Measurements from ENCODE around the gene ELMOD2. TPM values are rescaled to one million over a fixed set of nuclear protein-coding genes. Genes with fewer than 3 reads are reported as not detected.
A peak's percentile ranks its signal among the peaks of the same experiment; 100 is the strongest.

The ELMOD2 gene
- total and polyA plus RNA-seq, 12 donors = 13.3 to 48.5 (median 32.9) TPM

DNA sequence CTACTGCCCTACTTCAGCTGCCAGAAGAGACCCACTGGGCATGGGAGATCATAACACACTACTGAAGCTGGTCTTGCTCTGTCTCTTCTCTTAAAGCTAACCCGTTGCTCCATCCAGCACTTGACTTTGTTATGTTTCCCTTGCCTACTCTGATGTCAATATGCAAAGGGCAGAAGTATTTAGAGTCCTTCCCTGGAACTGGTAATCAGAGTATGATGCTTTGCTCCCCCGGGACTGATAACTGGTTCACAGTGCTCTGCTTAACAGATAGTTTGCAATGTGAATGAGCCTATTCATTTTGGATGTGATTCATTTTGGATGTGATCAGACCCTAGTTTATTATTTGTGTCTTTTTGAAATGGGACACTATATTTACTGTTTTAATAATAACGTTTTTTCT lies 57.1 kb downstream of the ELMOD2 start:
- Histone ChIP-seq H3K4me3 (no peak overlapping the region), H3K36me3 (replicated peaks in 1 of 2) (no peaks in the 10 kb centered on the region), H3K9me3 (replicated peaks in 1 of 3) (no peaks in the 10 kb centered on the region), H3K27me3 (peaks cover 13% of the 10 kb centered on the region), H3K27ac (no peak overlapping the region), H3K4me1 (replicated peaks in 1 of 2) (no peaks in the 10 kb centered on the region)
- TF ChIP-seq, protein P1, sequence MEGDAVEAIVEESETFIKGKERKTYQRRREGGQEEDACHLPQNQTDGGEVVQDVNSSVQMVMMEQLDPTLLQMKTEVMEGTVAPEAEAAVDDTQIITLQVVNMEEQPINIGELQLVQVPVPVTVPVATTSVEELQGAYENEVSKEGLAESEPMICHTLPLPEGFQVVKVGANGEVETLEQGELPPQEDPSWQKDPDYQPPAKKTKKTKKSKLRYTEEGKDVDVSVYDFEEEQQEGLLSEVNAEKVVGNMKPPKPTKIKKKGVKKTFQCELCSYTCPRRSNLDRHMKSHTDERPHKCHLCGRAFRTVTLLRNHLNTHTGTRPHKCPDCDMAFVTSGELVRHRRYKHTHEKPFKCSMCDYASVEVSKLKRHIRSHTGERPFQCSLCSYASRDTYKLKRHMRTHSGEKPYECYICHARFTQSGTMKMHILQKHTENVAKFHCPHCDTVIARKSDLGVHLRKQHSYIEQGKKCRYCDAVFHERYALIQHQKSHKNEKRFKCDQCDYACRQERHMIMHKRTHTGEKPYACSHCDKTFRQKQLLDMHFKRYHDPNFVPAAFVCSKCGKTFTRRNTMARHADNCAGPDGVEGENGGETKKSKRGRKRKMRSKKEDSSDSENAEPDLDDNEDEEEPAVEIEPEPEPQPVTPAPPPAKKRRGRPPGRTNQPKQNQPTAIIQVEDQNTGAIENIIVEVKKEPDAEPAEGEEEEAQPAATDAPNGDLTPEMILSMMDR (IDR thresholded peaks at IDR 0.05) = no peak
- TF ChIP-seq POLR2A (IDR thresholded peaks at IDR 0.05) = no peak
- intact Hi-C loops (cut with DNase I) = no loop called here
- no peak for DNase-seq
- 36 to 55% (median 42%) methylated on average over 3 of the region's 3 CpGs for WGBS, 4 donors

DNA sequence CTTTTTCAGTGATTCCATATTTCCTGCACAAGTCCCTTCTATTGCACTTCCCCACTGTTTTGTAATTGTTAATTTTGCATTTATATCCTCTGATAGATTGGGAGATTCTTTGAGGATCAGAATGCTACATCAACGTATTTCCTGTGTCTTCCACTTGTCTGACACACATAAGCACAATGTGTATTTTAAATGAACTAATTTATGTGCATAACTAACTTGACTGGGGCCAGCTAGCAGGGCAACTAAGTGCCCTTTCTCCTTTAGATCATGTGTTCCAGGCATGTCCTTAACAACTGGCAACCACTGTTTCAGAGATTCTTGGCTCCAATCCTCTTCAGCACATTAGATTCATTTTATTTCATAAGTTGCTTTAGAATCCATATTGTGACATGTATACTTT lies 60.5 kb downstream of the ELMOD2 start:
- no peaks in the 10 kb centered on the region for H3K4me1 ChIP-seq (replicated peaks in 1 of 2)
- no peak for TF ChIP-seq POLR2A (IDR thresholded peaks at IDR 0.05)
- TF ChIP-seq, protein P1 (IDR thresholded peaks at IDR 0.05) = no peak
- DNase-seq = no peak
- no peak overlapping the region for H3K27ac ChIP-seq
- H3K9me3 ChIP-seq (replicated peaks in 1 of 3) = no peaks in the 10 kb centered on the region
- peaks cover 13% of the 10 kb centered on the region for H3K27me3 ChIP-seq
- intact Hi-C loops (cut with DNase I) = no loop called here
- 40 to 64% (median 58%) methylated on average over 1 of the region's 1 CpG for WGBS, 4 donors
- no peak overlapping the region for H3K4me3 ChIP-seq
- H3K36me3 ChIP-seq (replicated peaks in 1 of 2) = no peaks in the 10 kb centered on the region

DNA sequence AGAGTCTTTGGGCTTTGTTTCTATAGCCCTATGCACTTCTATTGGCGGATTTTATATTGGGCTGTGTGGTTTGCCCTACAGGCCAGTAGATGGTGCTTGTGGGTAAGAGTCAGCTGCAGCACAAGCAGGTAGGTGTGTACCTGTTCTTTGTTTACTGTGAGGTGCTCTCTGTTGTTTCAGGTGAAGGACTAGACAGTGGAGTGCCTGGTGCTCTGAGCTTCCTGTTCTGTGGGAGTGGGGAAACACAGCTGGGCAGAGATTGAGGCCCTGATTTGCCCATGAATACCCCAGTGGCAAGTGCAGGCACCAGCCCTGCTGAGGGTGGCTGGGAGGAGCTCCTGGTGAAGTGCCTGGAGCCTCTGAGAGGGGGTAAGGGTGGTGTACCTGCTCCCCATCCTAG lies 71.1 kb downstream of the ELMOD2 start:
- peak in 2 of 7 donors; percentile 15 for DNase-seq
- Histone ChIP-seq H3K27me3 (no peaks in the 10 kb centered on the region), H3K4me3 (no peak overlapping the region), H3K4me1 (replicated peaks in 1 of 2) (no peaks in the 10 kb centered on the region), H3K27ac (no peak overlapping the region), H3K9me3 (replicated peaks in 1 of 3) (no peaks in the 10 kb centered on the region), H3K36me3 (replicated peaks in 1 of 2) (no peaks in the 10 kb centered on the region)
- 44 to 64% (median 52%) methylated on average over 1 of the region's 1 CpG for WGBS, 4 donors
- TF ChIP-seq POLR2A (IDR thresholded peaks at IDR 0.05) = no peak
- TF ChIP-seq, protein P1 (IDR thresholded peaks at IDR 0.05) = peak in 5 of 6 experiments; percentile 15 to 48 (median 39)
- intact Hi-C loops (cut with DNase I) = no loop called here

DNA sequence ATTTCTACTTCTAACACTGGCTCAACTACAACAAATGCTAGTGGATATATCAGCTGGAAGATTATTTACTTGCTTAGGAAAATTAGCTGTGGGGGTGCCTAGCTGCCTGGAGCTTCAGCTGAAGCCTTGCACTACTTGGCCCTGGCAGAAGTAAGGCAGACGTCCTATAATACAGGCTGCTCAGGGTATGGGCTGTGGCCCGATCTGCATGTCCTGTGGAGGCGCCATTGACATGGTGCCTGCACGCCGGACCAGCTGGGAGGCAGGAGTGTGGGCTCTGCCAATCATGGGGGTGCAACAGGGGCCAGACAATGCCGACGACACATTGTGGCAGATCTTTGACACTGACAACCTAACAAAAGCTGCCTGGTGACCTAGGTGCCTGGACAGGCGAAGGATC lies 76.4 kb downstream of the ELMOD2 start:
- Histone ChIP-seq H3K4me3 (no peak overlapping the region), H3K27ac (no peak overlapping the region), H3K9me3 (replicated peaks in 1 of 3) (no peaks in the 10 kb centered on the region), H3K4me1 (replicated peaks in 1 of 2) (no peaks in the 10 kb centered on the region), H3K27me3 (no peaks in the 10 kb centered on the region), H3K36me3 (replicated peaks in 1 of 2) (no peaks in the 10 kb centered on the region)
- DNase-seq = no peak
- intact Hi-C loops (cut with DNase I) = loop anchor here (10.0 kb wide), 2 partner anchors 236 to 244 kb away; no protein-coding TSS in a partner anchor
- 84 to 93% (median 85%) methylated on average over 3 to 8 of the region's 8 CpGs for WGBS, 4 donors
- TF ChIP-seq, protein P1 (IDR thresholded peaks at IDR 0.05) = no peak
- no peak for TF ChIP-seq POLR2A (IDR thresholded peaks at IDR 0.05)
